GM12878 (cell line): ENCODE data around the gene SPATA20. TPM values are rescaled to one million over a fixed set of nuclear protein-coding genes. Genes with fewer than 3 reads are reported as not detected.

ENCODE experiments used
- ATAC-seq: fragments of 200-7000 bp; cut with Tn5 transposase; 3 replicates; pipeline ENCODE4 v1.9.1; 2020; ENCODE audit warnings: mild to moderate bottlenecking, moderate library complexity
- BruUV-seq: library from RNA; stranded (reverse); fragments of 400-500 nt; replicated peaks from 2 replicates; lab custom pipeline; 2021; lab: Mats Ljungman, UMichigan
- CTCF ChIA-PET: fragments of 300-600 bp; sonication (Branson Sonifier 250); formaldehyde crosslinking; extraction: SDS; loops from one replicate; lab custom pipeline; 2021; ENCODE audit warnings: inconsistent platforms; lab: Yijun Ruan, JAX
- POLR2A ChIA-PET: fragments of 350-600 bp; formaldehyde crosslinking; extraction: SDS; loops from one replicate; lab custom pipeline; 2021; ENCODE audit warnings: inconsistent platforms; lab: Charles Lee
- RAD21 ChIA-PET: fragments of 300-600 bp; sonication (Branson Sonifier 250); formaldehyde crosslinking; loops from one replicate; lab custom pipeline; 2023; ENCODE audit warnings: antibody characterized with exemption; ENCODE audit not compliant: unreplicated experiment; lab: Charles Lee
- SMC1A ChIA-PET: fragments of 300-600 bp; sonication (Branson Sonifier 250); formaldehyde crosslinking; loops from one replicate; lab custom pipeline; 2023; ENCODE audit not compliant: unreplicated experiment, uncharacterized antibody; lab: Charles Lee
- DNase-seq: peaks from one replicate; pipeline ENCODE4 v3.0.0-alpha.2; 2011; ENCODE audit warnings: low read depth, low spot score
- FAIRE-seq: peaks from 3 replicates; lab custom pipeline; 2011; peaks lifted over from hg19 to GRCh38; lab: Jason Lieb, UNC
- H2AFZ ChIP-seq: 2 replicates; pipeline ENCODE4 v1.6.0; 2011; ENCODE audit warnings: low read depth, low read length, control low read depth; ENCODE audit not compliant: control insufficient read depth
- H3K27ac ChIP-seq: 2 replicates; pipeline ENCODE4 v1.5.1; 2011; ENCODE audit warnings: control low read depth; ENCODE audit not compliant: control insufficient read depth, insufficient read depth
- H3K27me3 ChIP-seq, 2 experiments: replicated peaks in 1 of 2; 2 replicates each; pipeline versions ENCODE4 v1.6.0 to v1.6.1; 2011; ENCODE audit warnings: low read length in 1 of 2; ENCODE audit not compliant: control insufficient read depth in 2 of 2, insufficient read depth in 2 of 2
- H3K36me3 ChIP-seq, 2 experiments: 2 replicates each; pipeline ENCODE4 v1.5.1; 2011; ENCODE audit warnings: low read length in 1 of 2; ENCODE audit not compliant: control insufficient read depth in 2 of 2, insufficient read depth in 2 of 2
- H3K4me1 ChIP-seq: 2 replicates; pipeline ENCODE4 v1.6.1; 2011; ENCODE audit warnings: mild to moderate bottlenecking, low read length, moderate library complexity, mixed read lengths; ENCODE audit not compliant: control insufficient read depth, insufficient read depth
- H3K4me2 ChIP-seq: 2 replicates; pipeline ENCODE4 v1.6.0; 2011; ENCODE audit warnings: control low read depth; ENCODE audit not compliant: control insufficient read depth, insufficient read depth
- H3K4me3 ChIP-seq: fragments of 200-600 bp; sonication (generic); 2 replicates; pipeline ENCODE4 v1.5.1; 2016
- H3K79me2 ChIP-seq: 2 replicates; pipeline ENCODE4 v1.6.0; 2011; ENCODE audit warnings: low read length; ENCODE audit not compliant: control insufficient read depth, insufficient read depth
- H3K9ac ChIP-seq: 2 replicates; pipeline ENCODE4 v1.8.0; 2011; ENCODE audit warnings: low read length, control low read depth, mixed read lengths; ENCODE audit not compliant: control insufficient read depth, insufficient read depth
- H3K9me3 ChIP-seq: replicated peaks from 3 replicates; pipeline ENCODE4 v1.5.1; 2011; ENCODE audit warnings: mild to moderate bottlenecking, low read length; ENCODE audit not compliant: control insufficient read depth, insufficient read depth
- H4K20me1 ChIP-seq: 2 replicates; pipeline ENCODE4 v1.6.0; 2011; ENCODE audit not compliant: control insufficient read depth, insufficient read depth
- BHLHE40 ChIP-seq, 2 experiments: fragments of 450-650 bp in 1 of 2; IDR thresholded peaks; 2 replicates each; pipeline ENCODE4 v1.6.1; 2011 to 2017; ENCODE audit warnings: low read depth in 2 of 2, borderline replicate concordance in 1 of 2, improper control_type of control experiment in 1 of 2, low read length in 1 of 2, mild to moderate bottlenecking in 1 of 2
- CBFB ChIP-seq: IDR thresholded peaks from 2 replicates; pipeline ENCODE4 v1.6.1; 2016; ENCODE audit warnings: antibody characterized with exemption, low read depth
- HDAC6 ChIP-seq: fragments of 200-600 bp; sonication (generic); IDR thresholded peaks from one replicate; pipeline ENCODE4 v1.8.0; 2017; ENCODE audit warnings: antibody characterized with exemption; ENCODE audit not compliant: unreplicated experiment
- IRF4 ChIP-seq: IDR thresholded peaks from 2 replicates; pipeline ENCODE4 v1.6.1; 2011; ENCODE audit warnings: low read depth, low read length
- KDM1A ChIP-seq: fragments of 200-600 bp; sonication (generic); IDR thresholded peaks from 2 replicates; pipeline ENCODE4 v1.6.1; 2016; ENCODE audit warnings: borderline replicate concordance
- NFIC ChIP-seq: IDR thresholded peaks from 2 replicates; pipeline ENCODE4 v1.6.1; 2012; ENCODE audit warnings: low read depth, mild to moderate bottlenecking, inconsistent platforms, low read length, moderate library complexity
- NRF1 ChIP-seq: conservative IDR thresholded peaks from 2 replicates; pipeline ENCODE4 v1.6.1; 2011; ENCODE audit warnings: mild to moderate bottlenecking, low read depth, low read length, improper control_type of control experiment
- PAX5 ChIP-seq: IDR thresholded peaks from 2 replicates; pipeline ENCODE4 v1.6.1; 2011; ENCODE audit warnings: low read depth, low read length, borderline replicate concordance
- POU2F2 ChIP-seq: IDR thresholded peaks from 3 replicates; pipeline ENCODE4 v1.6.1; 2011; ENCODE audit warnings: low read depth, mild to moderate bottlenecking, low read length, borderline replicate concordance
- SIX5 ChIP-seq: IDR thresholded peaks from 2 replicates; pipeline ENCODE4 v1.6.1; 2011; ENCODE audit warnings: mild to moderate bottlenecking, low read depth, low read length, moderate library complexity; ENCODE audit not compliant: severe bottlenecking
- SUZ12 ChIP-seq: fragments of 200-600 bp; sonication (generic); IDR thresholded peaks from one replicate; pipeline ENCODE4 v1.6.1; 2018; ENCODE audit warnings: antibody characterized with exemption, mild to moderate bottlenecking; ENCODE audit not compliant: unreplicated experiment
- TCF12 ChIP-seq: IDR thresholded peaks from 2 replicates; pipeline ENCODE4 v1.6.1; 2011; ENCODE audit warnings: low read depth, mild to moderate bottlenecking, low read length
- USF1 ChIP-seq: IDR thresholded peaks from 2 replicates; pipeline ENCODE4 v1.6.1; 2011; ENCODE audit warnings: borderline replicate concordance, low read depth, mild to moderate bottlenecking, moderate library complexity, mixed read lengths, low read length; ENCODE audit not compliant: insufficient read depth; ENCODE audit errors: extremely low read length
- WGBS: methylation state at CpG from one replicate; pipeline ENCODE4 v1.1.6; 2016; ENCODE audit warnings: low lambda C conversion rate; ENCODE audit not compliant: insufficient replicate concordance, insufficient coverage; ENCODE audit errors: missing lambda C conversion rate; 5-methylcytosine and 5-hydroxymethylcytosine counted together
- in situ Hi-C: fragments of 300-500 bp; cut with MboI; formaldehyde crosslinking; loops from 9 replicates; pipeline ENCODE4 v1.14.3; 2018; ENCODE audit warnings: mixed read lengths
- intact Hi-C: fragments of 100-400 bp; cut with micrococcal nuclease; formaldehyde crosslinking; loops from one replicate; pipeline ENCODE4 v1.14.2; 2022; ENCODE audit not compliant: unreplicated experiment
- polyA plus RNA-seq, 11 experiments: library from polyadenylated mRNA; depleted of rRNA in 4 of 11; unstranded in 6 of 11; stranded (reverse) in 5 of 11; fragments of >200 nt; fragmentation: Nextera tagmentation in 4 of 11; fragmentation: Illumina TruSeq in 1 of 11; extraction: Ambion mirVana in 4 of 11; extraction: Trizol in 1 of 11; gene quantifications; 1 replicate in 1 of 11; 2 replicates in 10 of 11; pipeline versions ENCODE4 v1.2.1 to v1.2.3, GENCODE V29; 2011 to 2016; ENCODE audit warnings: inconsistent platforms in 2 of 11, missing spikeins in 2 of 11, low read depth in 1 of 11
- total RNA-seq, 4 experiments: library from RNA; depleted of rRNA in 3 of 4; stranded (reverse); fragments of >200 nt in 3 of 4; fragmentation: Illumina TruSeq in 1 of 4; extraction: Trizol in 1 of 4; gene quantifications; 2 replicates each; pipeline versions ENCODE4 v1.2.1 to v1.2.3, GENCODE V29; 2013 to 2021
- TF ChIP-seq, protein P1 (sequence below): IDR thresholded peaks from 2 replicates; pipeline ENCODE4 v1.6.1; 2012; ENCODE audit warnings: mild to moderate bottlenecking, low read depth, low read length

The SPATA20 gene
- total and polyA plus RNA-seq, 10 of the 15 experiments (the other 5 are each of a cell fraction or from before 2014, with no cell fraction given): 2.1 to 69.8 (median 26.6) TPM

- Histone ChIP-seq H2AFZ (no peak overlapping the region), H3K27ac (no peak overlapping the region), H3K9me3 (no peaks in the 10 kb centered on the region), H3K9ac (no peak overlapping the region), H3K4me3 (no peak overlapping the region), H3K27me3 (peaks cover 0 to 2% of the 10 kb centered on the region in 2 experiments; a peak in 2 of 4 replicates), H3K79me2 (no peaks in the 10 kb centered on the region), H3K4me2 (no peak overlapping the region), H4K20me1 (no peaks in the 10 kb centered on the region), H3K4me1 (no peaks in the 10 kb centered on the region), H3K36me3 (no peaks in the 10 kb centered on the region)
- ATAC-seq: no peak
- intact Hi-C loops: no loop called here
- ChIA-PET CTCF (no interaction called here), SMC1A (no interaction called here), POLR2A (no interaction called here), RAD21 (no interaction called here)
- TF ChIP-seq USF1 (no peak), IRF4 (no peak), NRF1 (no peak), CBFB (no peak), TCF12 (no peak), PAX5 (no peak), NFIC (no peak), SUZ12 (no peak), HDAC6 (no peak), SIX5 (no peak), POU2F2 (no peak), KDM1A (no peak), BHLHE40 (IDR thresholded peaks at IDR 0.05; ENCODE audit: borderline replicate concordance in 1 of 2, low read depth in 2 of 2, low read length in 1 of 2) (no peak)
- TF ChIP-seq, protein P1, sequence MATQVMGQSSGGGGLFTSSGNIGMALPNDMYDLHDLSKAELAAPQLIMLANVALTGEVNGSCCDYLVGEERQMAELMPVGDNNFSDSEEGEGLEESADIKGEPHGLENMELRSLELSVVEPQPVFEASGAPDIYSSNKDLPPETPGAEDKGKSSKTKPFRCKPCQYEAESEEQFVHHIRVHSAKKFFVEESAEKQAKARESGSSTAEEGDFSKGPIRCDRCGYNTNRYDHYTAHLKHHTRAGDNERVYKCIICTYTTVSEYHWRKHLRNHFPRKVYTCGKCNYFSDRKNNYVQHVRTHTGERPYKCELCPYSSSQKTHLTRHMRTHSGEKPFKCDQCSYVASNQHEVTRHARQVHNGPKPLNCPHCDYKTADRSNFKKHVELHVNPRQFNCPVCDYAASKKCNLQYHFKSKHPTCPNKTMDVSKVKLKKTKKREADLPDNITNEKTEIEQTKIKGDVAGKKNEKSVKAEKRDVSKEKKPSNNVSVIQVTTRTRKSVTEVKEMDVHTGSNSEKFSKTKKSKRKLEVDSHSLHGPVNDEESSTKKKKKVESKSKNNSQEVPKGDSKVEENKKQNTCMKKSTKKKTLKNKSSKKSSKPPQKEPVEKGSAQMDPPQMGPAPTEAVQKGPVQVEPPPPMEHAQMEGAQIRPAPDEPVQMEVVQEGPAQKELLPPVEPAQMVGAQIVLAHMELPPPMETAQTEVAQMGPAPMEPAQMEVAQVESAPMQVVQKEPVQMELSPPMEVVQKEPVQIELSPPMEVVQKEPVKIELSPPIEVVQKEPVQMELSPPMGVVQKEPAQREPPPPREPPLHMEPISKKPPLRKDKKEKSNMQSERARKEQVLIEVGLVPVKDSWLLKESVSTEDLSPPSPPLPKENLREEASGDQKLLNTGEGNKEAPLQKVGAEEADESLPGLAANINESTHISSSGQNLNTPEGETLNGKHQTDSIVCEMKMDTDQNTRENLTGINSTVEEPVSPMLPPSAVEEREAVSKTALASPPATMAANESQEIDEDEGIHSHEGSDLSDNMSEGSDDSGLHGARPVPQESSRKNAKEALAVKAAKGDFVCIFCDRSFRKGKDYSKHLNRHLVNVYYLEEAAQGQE: no peak
- DNase-seq: no peak
- FAIRE-seq: no peak
- WGBS: 52% methylated on average over 24 of the region's 24 CpGs
- no TSS peak for BruUV-seq
- in situ Hi-C loops: loop anchor here (5.0 kb wide), 1 partner anchor 49 kb away; no protein-coding TSS in a partner anchor
These were observed 44.2 kb downstream of the SPATA20 start for GRCh38 chr17:50590946-50591737.
